ENCODE results near the gene PRKACB. TPM values are rescaled to one million over a fixed set of nuclear protein-coding genes. Genes with fewer than 3 reads are reported as not detected.

PRKACB gene
- total and polyA plus RNA-seq, 2 experiments from 2014 or later: 14.6 to 28.0 TPM

DNA sequence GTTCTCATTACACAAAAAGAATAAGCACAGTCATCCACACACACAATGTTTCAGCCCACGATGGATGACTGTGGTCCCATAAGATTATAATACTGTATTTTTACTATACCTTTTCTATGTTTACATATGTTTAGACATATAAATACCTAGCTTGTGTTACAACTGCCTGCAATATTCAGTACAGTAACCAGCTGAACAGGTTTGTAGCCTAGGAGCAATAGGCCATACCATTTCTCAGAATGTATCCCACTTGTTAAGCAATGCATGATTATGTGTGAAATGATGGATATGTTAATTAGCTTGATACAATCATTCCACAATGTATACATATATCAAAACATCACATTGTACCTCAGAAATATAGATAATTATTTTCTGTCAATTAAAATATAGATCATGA lies 124.3 kb downstream of the PRKACB start (continued):
- TF ChIP-seq EZH2 (IDR thresholded peaks at IDR 0.05; ENCODE audit: low read depth, unreplicated experiment) (no peak), ZNF331 (CRISPR knock-in tag; IDR thresholded peaks at IDR 0.05; ENCODE audit: low read depth) (no peak), REST (IDR thresholded peaks at IDR 0.05; ENCODE audit: unreplicated experiment) (no peak), ZNF114 (CRISPR knock-in tag; IDR thresholded peaks at IDR 0.05) (no peak)
- TF ChIP-seq, protein P1, sequence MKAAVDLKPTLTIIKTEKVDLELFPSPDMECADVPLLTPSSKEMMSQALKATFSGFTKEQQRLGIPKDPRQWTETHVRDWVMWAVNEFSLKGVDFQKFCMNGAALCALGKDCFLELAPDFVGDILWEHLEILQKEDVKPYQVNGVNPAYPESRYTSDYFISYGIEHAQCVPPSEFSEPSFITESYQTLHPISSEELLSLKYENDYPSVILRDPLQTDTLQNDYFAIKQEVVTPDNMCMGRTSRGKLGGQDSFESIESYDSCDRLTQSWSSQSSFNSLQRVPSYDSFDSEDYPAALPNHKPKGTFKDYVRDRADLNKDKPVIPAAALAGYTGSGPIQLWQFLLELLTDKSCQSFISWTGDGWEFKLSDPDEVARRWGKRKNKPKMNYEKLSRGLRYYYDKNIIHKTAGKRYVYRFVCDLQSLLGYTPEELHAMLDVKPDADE (IDR thresholded peaks at IDR 0.05): no peak

DNA sequence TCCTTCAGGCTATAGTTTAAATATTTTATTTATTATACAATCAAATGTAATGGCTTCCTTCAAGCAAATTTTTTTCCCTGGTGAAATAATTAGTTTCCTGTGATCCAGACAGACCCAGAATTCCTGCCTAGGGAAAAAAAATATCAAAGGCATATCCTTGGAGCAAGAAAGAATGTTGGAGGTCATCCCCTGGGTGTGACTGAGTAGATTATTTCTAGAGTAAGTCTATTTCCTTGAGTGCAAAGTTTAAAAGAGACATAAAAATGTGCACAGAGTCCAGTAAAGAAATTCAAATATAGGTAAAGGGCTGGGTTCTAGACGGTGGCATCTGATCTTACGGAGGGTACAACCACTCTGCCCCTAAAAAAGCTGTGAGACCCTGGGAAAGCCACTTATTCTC lies 125.2 kb downstream of the PRKACB start:
- no peaks in the 10 kb centered on the region for H4K20me1 ChIP-seq (replicated peaks; ENCODE audit: insufficient read depth)
- no peak overlapping the region for H3K27ac Mint-ChIP-seq
- TF ChIP-seq REST (IDR thresholded peaks at IDR 0.05; ENCODE audit: unreplicated experiment) (no peak), NANOG (IDR thresholded peaks at IDR 0.05; ENCODE audit: borderline replicate concordance) (no peak), CREB1 (CRISPR knock-in tag; IDR thresholded peaks at IDR 0.05; ENCODE audit: low read depth) (no peak), EZH2 (IDR thresholded peaks at IDR 0.05; ENCODE audit: low read depth, unreplicated experiment) (no peak), ZNF331 (CRISPR knock-in tag; IDR thresholded peaks at IDR 0.05; ENCODE audit: low read depth) (no peak), JUNB (IDR thresholded peaks at IDR 0.05; ENCODE audit: unreplicated experiment) (no peak), POLR2AphosphoS5 (IDR thresholded peaks at IDR 0.05; ENCODE audit: low read depth) (no peak), ZNF114 (CRISPR knock-in tag; IDR thresholded peaks at IDR 0.05) (no peak)
- TF ChIP-seq, protein P2, sequence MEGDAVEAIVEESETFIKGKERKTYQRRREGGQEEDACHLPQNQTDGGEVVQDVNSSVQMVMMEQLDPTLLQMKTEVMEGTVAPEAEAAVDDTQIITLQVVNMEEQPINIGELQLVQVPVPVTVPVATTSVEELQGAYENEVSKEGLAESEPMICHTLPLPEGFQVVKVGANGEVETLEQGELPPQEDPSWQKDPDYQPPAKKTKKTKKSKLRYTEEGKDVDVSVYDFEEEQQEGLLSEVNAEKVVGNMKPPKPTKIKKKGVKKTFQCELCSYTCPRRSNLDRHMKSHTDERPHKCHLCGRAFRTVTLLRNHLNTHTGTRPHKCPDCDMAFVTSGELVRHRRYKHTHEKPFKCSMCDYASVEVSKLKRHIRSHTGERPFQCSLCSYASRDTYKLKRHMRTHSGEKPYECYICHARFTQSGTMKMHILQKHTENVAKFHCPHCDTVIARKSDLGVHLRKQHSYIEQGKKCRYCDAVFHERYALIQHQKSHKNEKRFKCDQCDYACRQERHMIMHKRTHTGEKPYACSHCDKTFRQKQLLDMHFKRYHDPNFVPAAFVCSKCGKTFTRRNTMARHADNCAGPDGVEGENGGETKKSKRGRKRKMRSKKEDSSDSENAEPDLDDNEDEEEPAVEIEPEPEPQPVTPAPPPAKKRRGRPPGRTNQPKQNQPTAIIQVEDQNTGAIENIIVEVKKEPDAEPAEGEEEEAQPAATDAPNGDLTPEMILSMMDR (conservative IDR thresholded peaks at IDR 0.05; ENCODE audit: low read depth in 2 of 2): no peak

More for the DNA sequence above, 125.2 kb downstream of the PRKACB start:
- no peaks in the 10 kb centered on the region for H3K36me3 ChIP-seq (ENCODE audit: insufficient read depth)
- no peaks in the 10 kb centered on the region for H3K36me3 Mint-ChIP-seq (ENCODE audit: low read depth)
- no peaks in the 10 kb centered on the region for H3K9me2 ChIP-seq (ENCODE audit: insufficient read depth)
- H3K79me2 ChIP-seq (replicated peaks; ENCODE audit: insufficient read depth): no peaks in the 10 kb centered on the region
- no peaks in the 10 kb centered on the region for H3K9me3 Mint-ChIP-seq
- H3K4me3 ChIP-seq: no peak overlapping the region
- H3F3A ChIP-seq (replicated peaks; ENCODE audit: low read depth): no peaks in the 10 kb centered on the region
- H3K4me1 ChIP-seq (ENCODE audit: insufficient read depth): peaks cover 20% of the 10 kb centered on the region
- ATAC-seq (no peak), DNase-seq (ENCODE audit: low spot score) (no peak)
- no peak overlapping the region for H3K4me2 ChIP-seq
- H3K27me3 Mint-ChIP-seq (ENCODE audit: insufficient read depth, low read depth, poor library complexity): no peaks in the 10 kb centered on the region
- H3K4me3 Mint-ChIP-seq: no peak overlapping the region
- no peak overlapping the region for H3K27ac ChIP-seq (ENCODE audit: low read depth)
- H2AFZ ChIP-seq: no peak overlapping the region
- peaks cover 24% of the 10 kb centered on the region for H3K4me1 Mint-ChIP-seq
- no peaks in the 10 kb centered on the region for H3K27me3 ChIP-seq (ENCODE audit: insufficient read depth)

Measured in GM23338 (cell line).